Neural crest cell (in vitro differentiated cells): Measurements from ENCODE around the gene IL17RA. TPM values are rescaled to one million over a fixed set of nuclear protein-coding genes. Genes with fewer than 3 reads are reported as not detected.

Source experiments
- DNase-seq: peaks from one replicate; pipeline ENCODE4 v3.0.0; 2021; ENCODE audit warnings: low read depth, mixed read lengths, low spot score
- H3K27ac Mint-ChIP-seq: one replicate; pipeline ENCODE4 v1.8.0; 2021; ENCODE audit warnings: mild to moderate bottlenecking, mixed read lengths; ENCODE audit not compliant: unreplicated experiment
- H3K27me3 Mint-ChIP-seq: 2 replicates; pipeline ENCODE4 v1.8.0; 2021; ENCODE audit warnings: low read depth, mild to moderate bottlenecking, mixed read lengths
- H3K36me3 Mint-ChIP-seq: 2 replicates; pipeline ENCODE4 v1.8.0; 2021; ENCODE audit warnings: low read depth, mild to moderate bottlenecking, mixed read lengths
- H3K4me1 Mint-ChIP-seq: 2 replicates; pipeline ENCODE4 v1.8.0; 2021; ENCODE audit warnings: mixed read lengths
- H3K4me3 Mint-ChIP-seq: one replicate; pipeline ENCODE4 v1.8.0; 2021; ENCODE audit warnings: mild to moderate bottlenecking, mixed read lengths
- H3K9me3 Mint-ChIP-seq: 2 replicates; pipeline ENCODE4 v1.8.0; 2021; ENCODE audit warnings: mixed read lengths
- CTCF ChIP-seq: fragments of 200-600 bp; sonication (generic); conservative IDR thresholded peaks from 2 replicates; pipeline ENCODE4 v1.5.0; 2021; ENCODE audit warnings: antibody characterized with exemption, mild to moderate bottlenecking
- total RNA-seq: library from RNA; stranded (reverse); gene quantifications from 2 replicates; pipeline ENCODE4 v1.2.1, GENCODE V29; 2021

IL17RA gene
- total RNA-seq, 1 donor from 2014 or later, result 7.1 TPM

- peaks cover 22% of the 10 kb centered on the region for H3K27me3 Mint-ChIP-seq
- DNase-seq, result no peak
- no peak overlapping the region for H3K4me3 Mint-ChIP-seq
- H3K27ac Mint-ChIP-seq, result no peak overlapping the region
- no peaks in the 10 kb centered on the region for H3K36me3 Mint-ChIP-seq
- TF ChIP-seq CTCF, result no peak
- H3K9me3 Mint-ChIP-seq, result no peaks in the 10 kb centered on the region
- H3K4me1 Mint-ChIP-seq, result no peaks in the 10 kb centered on the region
Observed at GRCh38 chr22:17074648-17075002, 10.2 kb upstream of the IL17RA start.

- H3K4me3 Mint-ChIP-seq, result no peak overlapping the region
- no peaks in the 10 kb centered on the region for H3K36me3 Mint-ChIP-seq
- no peak for DNase-seq
- H3K9me3 Mint-ChIP-seq, result no peaks in the 10 kb centered on the region
- no peaks in the 10 kb centered on the region for H3K4me1 Mint-ChIP-seq
- no peak for TF ChIP-seq CTCF
- H3K27ac Mint-ChIP-seq, result no peak overlapping the region
- peaks cover 22% of the 10 kb centered on the region for H3K27me3 Mint-ChIP-seq
Observed at GRCh38 chr22:17077255-17077654, 7.5 kb upstream of the IL17RA start.

- Mint-ChIP-seq H3K27ac (no peak overlapping the region), H3K36me3 (no peaks in the 10 kb centered on the region), H3K27me3 (peaks cover 16% of the 10 kb centered on the region), H3K9me3 (no peaks in the 10 kb centered on the region), H3K4me3 (no peak overlapping the region), H3K4me1 (peaks cover 4% of the 10 kb centered on the region)
- DNase-seq, result no peak
- TF ChIP-seq CTCF, result no peak
Observed at GRCh38 chr22:17079572-17079971, 5.2 kb upstream of the IL17RA start.

GRCh38 chr22:17083255-17083654, 1.5 kb upstream of the IL17RA start:
- H3K27me3 Mint-ChIP-seq, result peaks cover 44% of the 10 kb centered on the region
- no peaks in the 10 kb centered on the region for H3K36me3 Mint-ChIP-seq
- H3K4me1 Mint-ChIP-seq, result peaks cover 9% of the 10 kb centered on the region
- TF ChIP-seq CTCF, result no peak
- no peaks in the 10 kb centered on the region for H3K9me3 Mint-ChIP-seq
- peak overlapping the region; percentile 82 for H3K4me3 Mint-ChIP-seq
- DNase-seq, result no peak
- H3K27ac Mint-ChIP-seq, result no peak overlapping the region

- Mint-ChIP-seq H3K4me3 (peak overlapping the region; percentile 82), H3K36me3 (no peaks in the 10 kb centered on the region), H3K27me3 (peaks cover 44% of the 10 kb centered on the region), H3K27ac (no peak overlapping the region), H3K9me3 (no peaks in the 10 kb centered on the region), H3K4me1 (peaks cover 9% of the 10 kb centered on the region)
- TF ChIP-seq CTCF, result no peak
- no peak for DNase-seq
Observed at GRCh38 chr22:17083811-17084441, 874 bp upstream of the IL17RA start.
